Mesenchymal stem cell (in vitro differentiated cells and primary cell): ENCODE results near the gene EFS.
A peak's percentile ranks its signal among the peaks of the same experiment; 100 is the strongest.

ENCODE experiments used
- DNase-seq: peaks from one replicate; pipeline ENCODE4 v3.0.0-alpha.2; 2013
- H2AFZ ChIP-seq: one replicate; pipeline ENCODE4 v1.6.1; 2013; ENCODE audit warnings: low read depth, mild to moderate bottlenecking, control low read depth, inconsistent platforms, low read length, moderate library complexity
- H2AK5ac ChIP-seq: 2 replicates; pipeline ENCODE4 v1.6.1; 2013; ENCODE audit warnings: low read length, moderate library complexity, mild to moderate bottlenecking, inconsistent platforms; ENCODE audit not compliant: severe bottlenecking
- H2BK120ac ChIP-seq: one replicate; pipeline ENCODE4 v1.6.1; 2013; ENCODE audit warnings: low read depth, mild to moderate bottlenecking, inconsistent platforms, low read length, moderate library complexity
- H2BK12ac ChIP-seq, 2 experiments: one replicate each; pipeline ENCODE4 v1.6.1; 2013; ENCODE audit warnings: inconsistent platforms in 2 of 2, low read length in 2 of 2, mild to moderate bottlenecking in 2 of 2, moderate library complexity in 2 of 2, control low read depth in 1 of 2
- H2BK15ac ChIP-seq: one replicate; pipeline ENCODE4 v1.6.1; 2013; ENCODE audit warnings: mild to moderate bottlenecking, low read depth, inconsistent platforms; ENCODE audit not compliant: poor library complexity, severe bottlenecking
- H2BK5ac ChIP-seq: 2 replicates; pipeline ENCODE4 v1.6.1; 2013; ENCODE audit warnings: low read depth, mild to moderate bottlenecking, low read length, control low read depth, inconsistent platforms; ENCODE audit not compliant: poor library complexity, severe bottlenecking
- H3K14ac ChIP-seq, 2 experiments: one replicate each; pipeline ENCODE4 v1.6.1; 2013; ENCODE audit warnings: inconsistent platforms in 2 of 2, low read length in 2 of 2, control low read depth in 1 of 2, mild to moderate bottlenecking in 1 of 2, moderate library complexity in 1 of 2
- H3K18ac ChIP-seq, 2 experiments: one replicate each; pipeline ENCODE4 v1.6.1; 2013; ENCODE audit warnings: inconsistent platforms in 2 of 2, low read length in 2 of 2, control low read depth in 1 of 2, low read depth in 1 of 2, mild to moderate bottlenecking in 1 of 2
- H3K23ac ChIP-seq, 2 experiments: one replicate each; pipeline ENCODE4 v1.6.1; 2013; ENCODE audit warnings: inconsistent platforms in 2 of 2, low read length in 2 of 2, mild to moderate bottlenecking in 2 of 2, moderate library complexity in 2 of 2, control low read depth in 1 of 2
- H3K27ac ChIP-seq: 2 replicates; pipeline ENCODE4 v1.5.1; 2013; ENCODE audit warnings: mild to moderate bottlenecking, moderate library complexity, low read length, control low read depth, inconsistent platforms; ENCODE audit not compliant: poor library complexity, severe bottlenecking
- H3K27me3 ChIP-seq, 2 experiments: 2 replicates each; pipeline versions ENCODE4 v1.6.1 to v1.7.0; 2013; ENCODE audit warnings: low read length in 2 of 2, mild to moderate bottlenecking in 2 of 2, moderate library complexity in 2 of 2, control low read depth in 1 of 2, inconsistent platforms in 1 of 2; ENCODE audit not compliant: control insufficient read depth in 1 of 2, insufficient read depth in 1 of 2
- H3K36me3 ChIP-seq, 2 experiments: 2 replicates each; pipeline versions ENCODE4 v1.6.1 to v1.7.0; 2013; ENCODE audit warnings: low read length in 2 of 2, control low read depth in 1 of 2, inconsistent platforms in 1 of 2, low read depth in 1 of 2, mild to moderate bottlenecking in 1 of 2; ENCODE audit not compliant: insufficient read depth in 2 of 2, control insufficient read depth in 1 of 2
- H3K4ac ChIP-seq, 2 experiments: one replicate each; pipeline ENCODE4 v1.6.1; 2013; ENCODE audit warnings: inconsistent platforms in 2 of 2, low read length in 2 of 2, mild to moderate bottlenecking in 2 of 2, moderate library complexity in 2 of 2, control low read depth in 1 of 2, low read depth in 1 of 2
- H3K4me1 ChIP-seq: 2 replicates; pipeline ENCODE4 v1.6.1; 2013; ENCODE audit warnings: low read depth, low read length, control low read depth; ENCODE audit not compliant: control insufficient read depth, insufficient read depth
- H3K4me2 ChIP-seq: 2 replicates; pipeline ENCODE4 v1.6.1; 2013; ENCODE audit warnings: low read length, mild to moderate bottlenecking, inconsistent platforms; ENCODE audit not compliant: poor library complexity, severe bottlenecking
- H3K4me3 ChIP-seq, 2 experiments: 2 replicates each; pipeline versions ENCODE4 v1.5.1 to v1.7.0; 2013; ENCODE audit warnings: low read length in 2 of 2, mild to moderate bottlenecking in 2 of 2, control low read depth in 1 of 2, low read depth in 1 of 2; ENCODE audit not compliant: insufficient read depth in 1 of 2
- H3K79me1 ChIP-seq: replicated peaks from 2 replicates; pipeline ENCODE4 v1.6.1; 2013; ENCODE audit warnings: mild to moderate bottlenecking, control low read depth, low read length, inconsistent platforms; ENCODE audit not compliant: poor library complexity, severe bottlenecking
- H3K9ac ChIP-seq: 2 replicates; pipeline ENCODE4 v1.7.0; 2013; ENCODE audit warnings: mild to moderate bottlenecking, low read length, moderate library complexity
- H3K9me3 ChIP-seq: 2 replicates; pipeline ENCODE4 v1.7.0; 2013; ENCODE audit warnings: mild to moderate bottlenecking, low read length; ENCODE audit not compliant: control insufficient read depth
- H4K8ac ChIP-seq: one replicate; pipeline ENCODE4 v1.6.1; 2013; ENCODE audit warnings: inconsistent platforms, mild to moderate bottlenecking, low read length, moderate library complexity
- H4K91ac ChIP-seq: one replicate; pipeline ENCODE4 v1.6.1; 2013; ENCODE audit warnings: mild to moderate bottlenecking, low read length, inconsistent platforms
- WGBS: methylation state at CpG from one replicate; pipeline ENCODE4 v1.1.7; 2013; ENCODE audit warnings: mixed read lengths; 5-methylcytosine and 5-hydroxymethylcytosine counted together

The EFS gene

DNA sequence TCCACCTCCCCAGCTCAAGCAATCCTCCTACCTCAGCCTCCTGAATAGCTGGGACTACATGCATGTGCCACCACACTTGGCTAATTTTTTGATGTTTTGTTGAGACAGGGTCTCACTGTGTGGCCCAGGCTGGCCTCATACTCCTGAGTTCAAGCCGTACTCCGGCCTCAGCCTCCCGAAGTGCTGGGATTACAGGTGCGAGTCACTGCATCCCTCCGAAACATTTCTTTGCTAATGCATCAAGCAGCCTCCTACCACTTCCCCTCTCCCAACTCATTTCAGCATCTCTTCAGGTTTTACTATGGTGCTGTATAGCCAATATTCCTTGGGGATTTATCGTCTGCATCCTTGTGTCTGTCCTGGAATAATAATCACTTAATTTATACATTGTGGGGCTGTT, 10.0 kb downstream of the EFS start:
- Histone ChIP-seq H3K18ac (no peak overlapping the region), H2BK120ac (no peak overlapping the region), H3K36me3 (peaks cover 12 to 29% of the 10 kb centered on the region in 2 experiments), H2BK15ac (no peak overlapping the region), H4K8ac (no peak overlapping the region), H3K27ac (no peak overlapping the region), H2BK5ac (no peak overlapping the region), H3K9me3 (no peaks in the 10 kb centered on the region), H3K4ac (no peak overlapping the region), H3K14ac (no peak overlapping the region), H2AFZ (no peak overlapping the region), H4K91ac (no peak overlapping the region), H3K4me2 (no peak overlapping the region), H3K79me1 (peaks cover 15% of the 10 kb centered on the region), H2BK12ac (no peak overlapping the region), H3K4me1 (peaks cover 9% of the 10 kb centered on the region), H3K23ac (no peak overlapping the region), H3K9ac (no peak overlapping the region), H2AK5ac (no peak overlapping the region), H3K4me3 (no peak overlapping the region), H3K27me3 (peaks cover 0 to 10% of the 10 kb centered on the region in 2 experiments)
- no peak for DNase-seq
- WGBS, result 95% methylated on average over 2 of the region's 6 CpGs

GRCh38 chr14:23353433-23353780, 11.6 kb downstream of the EFS start:
- no peak overlapping the region for H3K4me3 ChIP-seq
- H4K8ac ChIP-seq, result peak overlapping the region; percentile 70
- no peak overlapping the region for H3K23ac ChIP-seq
- H3K4me2 ChIP-seq, result no peak overlapping the region
- peaks cover 5% of the 10 kb centered on the region for H3K79me1 ChIP-seq
- H3K18ac ChIP-seq, result no peak overlapping the region
- H2BK12ac ChIP-seq, result no peak overlapping the region
- no peak overlapping the region for H2BK120ac ChIP-seq
- no peak overlapping the region for H2AFZ ChIP-seq
- H2AK5ac ChIP-seq, result no peak overlapping the region
- no peak overlapping the region for H4K91ac ChIP-seq
- H3K4ac ChIP-seq, result no peak overlapping the region
- H3K4me1 ChIP-seq, result peaks cover 9% of the 10 kb centered on the region
- no peak overlapping the region for H3K27ac ChIP-seq
- no peak overlapping the region for H3K9ac ChIP-seq
- no peak overlapping the region for H3K14ac ChIP-seq
- 86% methylated on average over 2 of the region's 5 CpGs for WGBS
- no peak for DNase-seq
- no peak overlapping the region for H2BK5ac ChIP-seq
- H3K36me3 ChIP-seq, result peaks cover 12 to 23% of the 10 kb centered on the region in 2 experiments
- peak overlapping the region; percentile 44 for H2BK15ac ChIP-seq
- no peaks in the 10 kb centered on the region for H3K9me3 ChIP-seq
- peaks cover 0 to 10% of the 10 kb centered on the region in 2 experiments for H3K27me3 ChIP-seq

- H3K9ac ChIP-seq, result peak within 1 kb of the TSS; percentile 71
- peaks cover 5% of the 10 kb centered on the region for H3K79me1 ChIP-seq
- peaks cover 9% of the 10 kb centered on the region for H3K4me1 ChIP-seq
- no peak within 1 kb of the TSS for H2BK5ac ChIP-seq
- peak within 1 kb of the TSS; percentile 16 for H3K27ac ChIP-seq
- peak within 1 kb of the TSS; percentile 72 for H2AFZ ChIP-seq
- peak within 1 kb of the TSS; percentile 81 to 84 for H3K4me3 ChIP-seq
- peak within 1 kb of the TSS in 1 of 2 experiments; percentile 35 for H3K14ac ChIP-seq
- H4K91ac ChIP-seq, result peak within 1 kb of the TSS; percentile 57
- H2BK15ac ChIP-seq, result peak within 1 kb of the TSS; percentile 44
- 3% methylated on average over 20 of the region's 42 CpGs for WGBS
- peak within 1 kb of the TSS; percentile 29 to 54 for H3K4ac ChIP-seq
- DNase-seq, result peak; percentile 95
- H4K8ac ChIP-seq, result peak within 1 kb of the TSS; percentile 70
- no peak within 1 kb of the TSS for H2AK5ac ChIP-seq
- H3K36me3 ChIP-seq, result peaks cover 10 to 29% of the 10 kb centered on the region in 2 experiments
- H3K27me3 ChIP-seq, result peaks cover 0 to 10% of the 10 kb centered on the region in 2 experiments
- peak within 1 kb of the TSS in 1 of 2 experiments; percentile 21 for H2BK12ac ChIP-seq
- H3K4me2 ChIP-seq, result peak within 1 kb of the TSS; percentile 96
- no peak within 1 kb of the TSS for H2BK120ac ChIP-seq
- H3K9me3 ChIP-seq, result no peaks in the 10 kb centered on the region
- peak within 1 kb of the TSS; percentile 58 to 67 for H3K18ac ChIP-seq
- peak within 1 kb of the TSS in 1 of 2 experiments; percentile 78 for H3K23ac ChIP-seq
Observed at GRCh38 chr14:23352506-23353432, 12.2 kb downstream of the EFS start, which contains the start of gene SLC22A17. SLC22A17 (minus strand) TSS chr14:23352887.
